WTC11 (cell line): Measurements from ENCODE around the gene GFRAL. TPM values are rescaled to one million over a fixed set of nuclear protein-coding genes. Genes with fewer than 3 reads are reported as not detected.

Experiments used
- ATAC-seq: fragments of 200-7000 bp; cut with Tn5 transposase; 2 replicates; pipeline ENCODE4 v1.10.0; 2021; ENCODE audit warnings: mild to moderate bottlenecking, moderate library complexity
- CTCF ChIA-PET: fragments of 300-600 bp; sonication (Branson Sonifier 250); formaldehyde crosslinking; loops from one replicate; lab custom pipeline; 2021; ENCODE audit warnings: antibody characterized with exemption; lab: Charles Lee
- POLR2A ChIA-PET: fragments of 350-600 bp; sonication (Branson Sonifier 250); formaldehyde crosslinking; loops from one replicate; lab custom pipeline; 2021; ENCODE audit warnings: antibody characterized with exemption; lab: Charles Lee
- DNase-seq: peaks from one replicate; pipeline ENCODE4 v3.0.0; 2021; ENCODE audit warnings: low spot score
- H3K27ac Mint-ChIP-seq: 2 replicates; pipeline ENCODE4 v1.8.0; 2021; ENCODE audit warnings: mixed read lengths
- H3K27me3 Mint-ChIP-seq: 2 replicates; pipeline ENCODE4 v1.8.0; 2021; ENCODE audit warnings: low read depth, mild to moderate bottlenecking, moderate library complexity, mixed read lengths
- H3K36me3 Mint-ChIP-seq: 2 replicates; pipeline ENCODE4 v1.8.0; 2021; ENCODE audit warnings: mixed read lengths
- H3K4me1 Mint-ChIP-seq: 2 replicates; pipeline ENCODE4 v1.8.0; 2022; ENCODE audit warnings: mixed read lengths
- H3K4me3 Mint-ChIP-seq: 2 replicates; pipeline ENCODE4 v1.8.0; 2021; ENCODE audit warnings: mild to moderate bottlenecking, moderate library complexity, mixed read lengths
- H3K9me3 Mint-ChIP-seq: 2 replicates; pipeline ENCODE4 v1.8.0; 2021; ENCODE audit warnings: mixed read lengths
- ATF6 ChIP-seq: sonication (generic); formaldehyde crosslinking; IDR thresholded peaks from 2 replicates; pipeline ENCODE4 v1.8.1; 2023; ENCODE audit warnings: mild to moderate bottlenecking, missing genetic modification reagents
- CDX4 ChIP-seq: fragments of 250-450 bp; sonication (Bioruptor Pico); IDR thresholded peaks from 2 replicates; pipeline ENCODE4 v1.9.0; 2021; ENCODE audit warnings: moderate library complexity, mild to moderate bottlenecking, inconsistent platforms, borderline replicate concordance
- E2F1 ChIP-seq: sonication (generic); formaldehyde crosslinking; IDR thresholded peaks from 2 replicates; pipeline ENCODE4 v1.8.0; 2022; ENCODE audit warnings: mild to moderate bottlenecking, missing genetic modification reagents
- E2F4 ChIP-seq: sonication (generic); formaldehyde crosslinking; IDR thresholded peaks from 2 replicates; pipeline ENCODE4 v1.8.1; 2022; ENCODE audit warnings: low read depth, mild to moderate bottlenecking, moderate library complexity, missing genetic modification reagents, borderline replicate concordance
- ELF4 ChIP-seq: sonication (generic); formaldehyde crosslinking; IDR thresholded peaks from 2 replicates; pipeline ENCODE4 v1.8.1; 2022; ENCODE audit warnings: low read depth, mild to moderate bottlenecking, moderate library complexity, missing genetic modification reagents
- EMX1 ChIP-seq: fragments of 250-450 bp; sonication (Bioruptor Pico); IDR thresholded peaks from 2 replicates; pipeline ENCODE4 v1.8.0; 2021; ENCODE audit warnings: mild to moderate bottlenecking
- ERG ChIP-seq: fragments of 250-450 bp; sonication (Bioruptor Pico); IDR thresholded peaks from 2 replicates; pipeline ENCODE4 v1.8.0; 2021; ENCODE audit warnings: mild to moderate bottlenecking
- ETV6 ChIP-seq: sonication (generic); formaldehyde crosslinking; IDR thresholded peaks from 2 replicates; pipeline ENCODE4 v1.8.1; 2022; ENCODE audit warnings: mild to moderate bottlenecking, missing genetic modification reagents
- FOXJ3 ChIP-seq: sonication (generic); formaldehyde crosslinking; IDR thresholded peaks from 2 replicates; pipeline ENCODE4 v1.9.0; 2021; ENCODE audit warnings: missing genetic modification reagents, mild to moderate bottlenecking, borderline replicate concordance
- HMGXB4 ChIP-seq: sonication (generic); formaldehyde crosslinking; IDR thresholded peaks from 2 replicates; pipeline ENCODE4 v1.8.1; 2023; ENCODE audit warnings: mild to moderate bottlenecking, moderate library complexity, missing genetic modification reagents
- IRF2 ChIP-seq: sonication (generic); formaldehyde crosslinking; IDR thresholded peaks from 2 replicates; pipeline ENCODE4 v1.8.0; 2022; ENCODE audit warnings: low read depth, missing genetic modification reagents, borderline replicate concordance
- MAX ChIP-seq: sonication (generic); formaldehyde crosslinking; IDR thresholded peaks from 2 replicates; pipeline ENCODE4 v1.8.0; 2022; ENCODE audit warnings: mild to moderate bottlenecking, missing genetic modification reagents
- MLX ChIP-seq: sonication (generic); formaldehyde crosslinking; IDR thresholded peaks from 2 replicates; pipeline ENCODE4 v1.8.1; 2023; ENCODE audit warnings: mild to moderate bottlenecking, missing genetic modification reagents, moderate library complexity
- MYBL2 ChIP-seq: sonication (generic); formaldehyde crosslinking; IDR thresholded peaks from 2 replicates; pipeline ENCODE4 v1.8.1; 2023; ENCODE audit warnings: mild to moderate bottlenecking, moderate library complexity, missing genetic modification reagents
- NR2C2 ChIP-seq: sonication (generic); formaldehyde crosslinking; IDR thresholded peaks from 2 replicates; pipeline ENCODE4 v1.8.0; 2022; ENCODE audit warnings: mild to moderate bottlenecking, missing genetic modification reagents
- SOX15 ChIP-seq: fragments of 250-450 bp; sonication (Bioruptor Pico); IDR thresholded peaks from 2 replicates; pipeline ENCODE4 v1.9.0; 2021; ENCODE audit warnings: mild to moderate bottlenecking
- TCF7 ChIP-seq: sonication (generic); formaldehyde crosslinking; IDR thresholded peaks from 2 replicates; pipeline ENCODE4 v1.8.0; 2022; ENCODE audit warnings: mild to moderate bottlenecking, low read depth, missing genetic modification reagents, moderate library complexity
- TEAD1 ChIP-seq: sonication (generic); formaldehyde crosslinking; IDR thresholded peaks from 2 replicates; pipeline ENCODE4 v1.8.0; 2022; ENCODE audit warnings: mild to moderate bottlenecking, missing genetic modification reagents
- TEAD4 ChIP-seq: sonication (generic); formaldehyde crosslinking; IDR thresholded peaks from 2 replicates; pipeline ENCODE4 v1.8.0; 2022; ENCODE audit warnings: mild to moderate bottlenecking, missing genetic modification reagents
- ZNF423 ChIP-seq: fragments of 250-450 bp; sonication (Bioruptor Pico); IDR thresholded peaks from 2 replicates; pipeline ENCODE4 v2.1.2; 2022; ENCODE audit warnings: mild to moderate bottlenecking, moderate library complexity
- ZSCAN18 ChIP-seq: fragments of 250-450 bp; sonication (Bioruptor Pico); IDR thresholded peaks from 2 replicates; pipeline ENCODE4 v2.1.2; 2022; ENCODE audit warnings: mild to moderate bottlenecking, moderate library complexity
- total RNA-seq: library from RNA; stranded (reverse); gene quantifications from 3 replicates; pipeline ENCODE4 v1.2.3, GENCODE V29; 2021

The GFRAL gene
- total RNA-seq, 1 experiment from 2014 or later = not detected

- Mint-ChIP-seq H3K36me3 (no peaks in the 10 kb centered on the region), H3K27ac (no peak overlapping the region), H3K4me1 (no peaks in the 10 kb centered on the region), H3K9me3 (peaks cover 7% of the 10 kb centered on the region), H3K4me3 (no peak overlapping the region), H3K27me3 (no peaks in the 10 kb centered on the region)
- TF ChIP-seq ZSCAN18 (no peak), CDX4 (CRISPR knock-in tag) (no peak), TEAD1 (CRISPR knock-in tag) (no peak), TCF7 (no peak), HMGXB4 (CRISPR knock-in tag) (no peak), E2F4 (no peak), ERG (CRISPR knock-in tag) (no peak), NR2C2 (CRISPR knock-in tag) (no peak)
- DNase-seq (no peak), ATAC-seq (no peak)
- ChIA-PET CTCF (no interaction called here), POLR2A (no interaction called here)
Measured at GRCh38 chr6:55304747-55305146, 22.5 kb upstream of the GFRAL start.

GRCh38 chr6:55319961-55320695 is 7.1 kb upstream of the GFRAL start:
- DNase-seq (no peak), ATAC-seq (no peak)
- POLR2A ChIA-PET = no interaction called here
- H3K4me1 Mint-ChIP-seq = no peaks in the 10 kb centered on the region
- no peaks in the 10 kb centered on the region for H3K9me3 Mint-ChIP-seq
- TF ChIP-seq E2F1 (CRISPR knock-in tag) = no peak
- no peak for TF ChIP-seq IRF2 (CRISPR knock-in tag)
- TF ChIP-seq ETV6 (CRISPR knock-in tag) = no peak
- no peak for TF ChIP-seq EMX1 (CRISPR knock-in tag)
- TF ChIP-seq ZNF423 (CRISPR knock-in tag) = no peak
- no peak for TF ChIP-seq SOX15 (CRISPR knock-in tag)
- TF ChIP-seq TEAD4 (CRISPR knock-in tag) = no peak
- no peak for TF ChIP-seq MYBL2 (CRISPR knock-in tag)
- TF ChIP-seq ELF4 (CRISPR knock-in tag) = no peak
- no peak for TF ChIP-seq ATF6 (CRISPR knock-in tag)
- TF ChIP-seq TCF7 = no peak
- TF ChIP-seq MLX (CRISPR knock-in tag) = no peak
- no peak for TF ChIP-seq FOXJ3 (CRISPR knock-in tag)
- no peak for TF ChIP-seq MAX
- TF ChIP-seq, all 79 proteins: peak for 0
- H3K27ac Mint-ChIP-seq = no peak overlapping the region
- CTCF ChIA-PET = interaction anchor here (0.7 to 1.0 kb wide), 2 partner anchors 53 to 687 kb away, joined by 3 read pairs; no protein-coding TSS in a partner anchor
- no peaks in the 10 kb centered on the region for H3K27me3 Mint-ChIP-seq
- no peaks in the 10 kb centered on the region for H3K36me3 Mint-ChIP-seq
- H3K4me3 Mint-ChIP-seq = no peak overlapping the region
